Transverse colon (tissue), 3 donors: ENCODE measurements around the gene ZNF516.

ENCODE experiments used
- EP300 ChIP-seq: sonication (generic); formaldehyde crosslinking; IDR thresholded peaks from one replicate; pipeline ENCODE4 v1.6.1; 2017; ENCODE audit warnings: antibody characterized with exemption, low read depth
- POLR2A ChIP-seq: fragments of 450-650 bp; IDR thresholded peaks from one replicate; pipeline ENCODE4 v1.6.1; 2016; ENCODE audit warnings: antibody characterized with exemption, mild to moderate bottlenecking, moderate library complexity
- TF ChIP-seq, protein P1 (sequence below), 5 experiments: fragments of 200-600 bp in 3 of 5; fragments of 450-650 bp in 2 of 5; sonication (generic) in 3 of 5; IDR thresholded peaks; 1 replicate in 2 of 5; 2 replicates in 3 of 5; pipeline ENCODE4 v1.5.1; 2016 to 2017; ENCODE audit warnings: antibody characterized with exemption in 5 of 5, inconsistent platforms in 3 of 5, mild to moderate bottlenecking in 2 of 5, moderate library complexity in 1 of 5

DNA sequence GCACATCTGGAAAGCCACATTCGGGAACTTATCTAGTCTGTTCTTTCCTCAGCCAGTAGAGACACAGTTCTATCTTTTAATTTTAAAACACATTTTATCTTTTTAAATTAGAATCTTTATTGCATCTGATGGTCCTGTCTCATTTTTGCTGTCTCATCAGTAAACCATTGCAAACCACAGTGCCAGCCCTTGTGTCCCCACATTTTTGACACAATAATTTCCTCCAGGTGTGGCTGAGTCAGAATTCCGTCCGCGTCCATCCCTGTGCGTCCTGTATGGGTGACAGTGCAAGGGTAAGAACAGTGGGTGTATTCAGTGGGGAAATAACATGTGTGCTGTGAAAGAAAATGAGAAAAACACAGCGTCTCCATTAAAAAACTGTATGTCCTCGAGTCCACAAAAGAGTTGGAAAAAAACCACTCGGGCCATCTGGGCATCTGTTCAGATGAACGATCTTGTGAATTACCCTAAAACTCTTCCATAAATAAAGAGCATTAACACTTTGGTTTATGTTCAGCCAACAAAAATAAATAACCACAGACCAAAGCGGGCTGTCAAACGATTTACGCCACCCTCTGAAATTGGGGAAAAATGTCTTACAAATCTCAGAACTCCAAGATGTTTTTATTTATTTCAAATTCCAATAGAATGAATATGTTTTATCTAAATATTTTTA is 137.3 kb downstream of the ZNF516 start:
- TF ChIP-seq EP300: no peak
- TF ChIP-seq, protein P1, sequence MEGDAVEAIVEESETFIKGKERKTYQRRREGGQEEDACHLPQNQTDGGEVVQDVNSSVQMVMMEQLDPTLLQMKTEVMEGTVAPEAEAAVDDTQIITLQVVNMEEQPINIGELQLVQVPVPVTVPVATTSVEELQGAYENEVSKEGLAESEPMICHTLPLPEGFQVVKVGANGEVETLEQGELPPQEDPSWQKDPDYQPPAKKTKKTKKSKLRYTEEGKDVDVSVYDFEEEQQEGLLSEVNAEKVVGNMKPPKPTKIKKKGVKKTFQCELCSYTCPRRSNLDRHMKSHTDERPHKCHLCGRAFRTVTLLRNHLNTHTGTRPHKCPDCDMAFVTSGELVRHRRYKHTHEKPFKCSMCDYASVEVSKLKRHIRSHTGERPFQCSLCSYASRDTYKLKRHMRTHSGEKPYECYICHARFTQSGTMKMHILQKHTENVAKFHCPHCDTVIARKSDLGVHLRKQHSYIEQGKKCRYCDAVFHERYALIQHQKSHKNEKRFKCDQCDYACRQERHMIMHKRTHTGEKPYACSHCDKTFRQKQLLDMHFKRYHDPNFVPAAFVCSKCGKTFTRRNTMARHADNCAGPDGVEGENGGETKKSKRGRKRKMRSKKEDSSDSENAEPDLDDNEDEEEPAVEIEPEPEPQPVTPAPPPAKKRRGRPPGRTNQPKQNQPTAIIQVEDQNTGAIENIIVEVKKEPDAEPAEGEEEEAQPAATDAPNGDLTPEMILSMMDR (IDR thresholded peaks at IDR 0.05): no peak
- TF ChIP-seq POLR2A: no peak
